ENCODE results near the gene DSG1.
"Not testable (repeated sequence)": the region's sequence is repeated elsewhere in the genome, so short reads cannot be mapped to it uniquely, and the experiment has no call there.

DSG1 gene

DNA sequence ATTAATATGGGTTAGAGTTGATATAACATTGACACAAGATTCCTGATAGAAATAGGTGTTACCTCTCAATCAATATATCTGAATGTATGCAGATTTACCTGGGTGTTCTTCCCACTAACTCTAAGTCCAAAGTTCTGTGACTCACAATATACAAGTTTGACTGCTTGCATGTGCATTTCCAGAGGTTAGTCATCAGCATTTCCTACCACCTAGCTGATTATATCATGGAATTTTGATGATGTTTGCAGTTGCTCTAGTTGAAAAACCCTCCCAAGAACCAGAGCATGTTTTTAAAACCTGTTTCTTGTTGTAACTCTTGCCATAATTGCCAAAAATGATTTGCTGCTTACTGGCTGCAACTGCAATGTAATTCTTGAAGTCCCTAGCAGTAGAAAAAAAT lies 15.0 kb upstream of the DSG1 start:
- H3K27ac Mint-ChIP-seq = no peak overlapping the region
- no peaks in the 10 kb centered on the region for H3K4me1 Mint-ChIP-seq (ENCODE audit: low read depth)
- no peaks in the 10 kb centered on the region for H3K27me3 Mint-ChIP-seq (ENCODE audit: low read depth)
- H3K9me3 Mint-ChIP-seq = no peaks in the 10 kb centered on the region
- H3K36me3 Mint-ChIP-seq (ENCODE audit: low read depth) = no peaks in the 10 kb centered on the region
- no peak overlapping the region for H3K4me3 Mint-ChIP-seq

GRCh38 chr18:31303771-31304170 lies 14.2 kb upstream of the DSG1 start:
- Mint-ChIP-seq H3K27me3 (ENCODE audit: low read depth) (no peaks in the 10 kb centered on the region), H3K27ac (no peak overlapping the region), H3K4me1 (ENCODE audit: low read depth) (no peaks in the 10 kb centered on the region), H3K4me3 (no peak overlapping the region), H3K36me3 (ENCODE audit: low read depth) (no peaks in the 10 kb centered on the region), H3K9me3 (no peaks in the 10 kb centered on the region)

GRCh38 chr18:31309115-31309514 lies 8.8 kb upstream of the DSG1 start:
- H3K27ac Mint-ChIP-seq = no peak overlapping the region
- no peaks in the 10 kb centered on the region for H3K36me3 Mint-ChIP-seq (ENCODE audit: low read depth)
- H3K9me3 Mint-ChIP-seq = no peaks in the 10 kb centered on the region
- no peak overlapping the region for H3K4me3 Mint-ChIP-seq
- no peaks in the 10 kb centered on the region for H3K4me1 Mint-ChIP-seq (ENCODE audit: low read depth)
- no peaks in the 10 kb centered on the region for H3K27me3 Mint-ChIP-seq (ENCODE audit: low read depth)

DNA sequence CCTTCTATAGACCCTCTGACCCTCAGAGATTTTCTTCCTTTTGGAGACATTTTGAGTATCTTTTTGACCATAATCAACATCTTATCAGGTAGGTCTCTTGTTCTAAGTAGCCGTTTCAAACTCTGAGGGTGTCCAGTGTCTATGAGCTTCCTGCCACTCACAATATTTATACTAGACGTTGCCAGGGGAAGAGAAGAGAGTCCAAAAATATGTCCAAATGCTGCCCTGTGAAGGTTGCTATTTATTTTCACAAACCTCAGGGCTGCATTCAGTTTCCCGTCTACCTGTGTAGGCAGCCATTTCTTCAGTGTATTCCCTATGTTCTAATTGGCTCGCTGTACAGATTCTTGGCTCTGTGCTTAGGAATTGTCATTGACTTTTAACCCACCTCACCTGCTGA lies 986 bp upstream of the DSG1 start:
- no peaks in the 10 kb centered on the region for H3K4me1 Mint-ChIP-seq (ENCODE audit: low read depth)

DNA sequence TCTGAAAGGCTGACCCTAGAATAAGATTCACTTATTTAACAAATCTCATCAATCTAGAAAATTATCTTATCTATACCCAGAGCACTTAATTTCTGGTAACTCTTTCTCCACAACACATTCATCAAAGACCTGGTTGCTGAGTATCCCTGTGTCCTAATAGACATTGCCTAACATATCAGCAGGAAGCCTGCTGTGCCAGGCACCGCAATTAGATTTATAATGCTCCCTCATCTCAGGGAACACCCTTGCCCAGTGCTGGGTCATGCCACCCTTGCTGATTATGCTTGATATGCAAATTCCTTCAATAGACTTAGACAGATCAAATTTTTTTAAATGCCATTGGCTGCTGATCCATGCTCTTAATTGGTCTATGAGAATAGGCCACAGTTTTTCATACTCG lies 3.8 kb downstream of the DSG1 start:
- Mint-ChIP-seq H3K27ac (no peak overlapping the region), H3K4me1 (ENCODE audit: low read depth) (no peaks in the 10 kb centered on the region), H3K27me3 (ENCODE audit: low read depth) (no peaks in the 10 kb centered on the region), H3K4me3 (no peak overlapping the region), H3K36me3 (ENCODE audit: low read depth) (no peaks in the 10 kb centered on the region), H3K9me3 (peaks cover 3% of the 10 kb centered on the region)

More for the DNA sequence above, 986 bp upstream of the DSG1 start:
- Mint-ChIP-seq H3K36me3 (ENCODE audit: low read depth) (no peaks in the 10 kb centered on the region), H3K27me3 (ENCODE audit: low read depth) (no peaks in the 10 kb centered on the region), H3K27ac (no peak overlapping the region), H3K9me3 (no peaks in the 10 kb centered on the region), H3K4me3 (no peak overlapping the region)

DNA sequence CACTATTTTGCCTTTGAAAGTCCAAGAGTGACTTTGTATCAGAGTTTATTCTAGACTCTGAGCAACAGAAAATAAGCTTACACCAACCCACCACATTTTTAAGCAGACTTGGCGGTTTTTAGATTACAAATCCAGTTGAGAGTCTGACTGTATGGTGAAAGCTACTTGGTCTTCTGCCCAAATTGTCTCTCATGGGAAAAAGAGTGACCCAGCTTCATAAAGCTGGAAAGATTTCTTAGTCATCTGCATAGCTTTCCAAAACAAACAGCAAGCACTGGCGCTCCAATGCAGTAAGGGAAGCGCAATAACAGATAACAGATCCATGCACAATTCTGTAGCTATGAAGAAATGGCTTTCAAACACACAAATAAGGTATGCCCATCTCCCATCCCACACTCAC lies 7.1 kb downstream of the DSG1 start:
- H3K27me3 Mint-ChIP-seq (ENCODE audit: low read depth) = no peaks in the 10 kb centered on the region
- H3K36me3 Mint-ChIP-seq (ENCODE audit: low read depth) = no peaks in the 10 kb centered on the region
- H3K4me1 Mint-ChIP-seq (ENCODE audit: low read depth) = no peaks in the 10 kb centered on the region
- H3K27ac Mint-ChIP-seq = no peak overlapping the region
- no peak overlapping the region for H3K4me3 Mint-ChIP-seq
- H3K9me3 Mint-ChIP-seq = peaks cover 3% of the 10 kb centered on the region

GRCh38 chr18:31329787-31330438 lies 12.0 kb downstream of the DSG1 start:
- no peaks in the 10 kb centered on the region for H3K36me3 Mint-ChIP-seq (ENCODE audit: low read depth)
- no peaks in the 10 kb centered on the region for H3K9me3 Mint-ChIP-seq
- H3K4me3 Mint-ChIP-seq = no peak overlapping the region
- H3K27ac Mint-ChIP-seq = no peak overlapping the region
- no peaks in the 10 kb centered on the region for H3K27me3 Mint-ChIP-seq (ENCODE audit: low read depth)
- H3K4me1 Mint-ChIP-seq (ENCODE audit: low read depth) = no peaks in the 10 kb centered on the region

DNA sequence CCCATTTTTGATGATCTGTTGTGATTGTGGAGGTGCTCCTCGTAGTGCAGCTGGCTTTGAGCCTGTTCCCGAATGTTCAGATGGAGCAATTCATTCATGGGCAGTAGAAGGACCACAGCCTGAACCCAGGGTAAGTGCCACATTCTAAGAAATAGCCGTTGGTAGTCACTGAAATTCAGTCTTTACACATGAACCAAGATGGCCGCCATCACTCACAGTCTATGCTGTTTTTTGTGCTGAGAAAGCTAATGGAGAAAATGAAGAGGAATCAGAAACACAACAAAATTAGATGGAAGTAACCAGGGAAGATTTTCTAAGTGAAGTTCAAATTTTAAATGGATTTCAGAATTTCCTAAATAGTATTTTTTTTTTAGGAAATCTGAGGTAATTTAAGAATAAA lies 25.5 kb downstream of the DSG1 start:
- Mint-ChIP-seq H3K36me3 (ENCODE audit: low read depth) (no peaks in the 10 kb centered on the region), H3K9me3 (peaks cover 7% of the 10 kb centered on the region), H3K4me3 (no peak overlapping the region), H3K4me1 (ENCODE audit: low read depth) (no peaks in the 10 kb centered on the region), H3K27me3 (ENCODE audit: low read depth) (no peaks in the 10 kb centered on the region), H3K27ac (no peak overlapping the region)

GRCh38 chr18:31353336-31353735 lies 35.4 kb downstream of the DSG1 start:
- not testable (repeated sequence) for H3K4me3 Mint-ChIP-seq; H3K27ac Mint-ChIP-seq; H3K4me1 Mint-ChIP-seq (ENCODE audit: low read depth); H3K36me3 Mint-ChIP-seq (ENCODE audit: low read depth); H3K9me3 Mint-ChIP-seq; H3K27me3 Mint-ChIP-seq (ENCODE audit: low read depth)

DNA sequence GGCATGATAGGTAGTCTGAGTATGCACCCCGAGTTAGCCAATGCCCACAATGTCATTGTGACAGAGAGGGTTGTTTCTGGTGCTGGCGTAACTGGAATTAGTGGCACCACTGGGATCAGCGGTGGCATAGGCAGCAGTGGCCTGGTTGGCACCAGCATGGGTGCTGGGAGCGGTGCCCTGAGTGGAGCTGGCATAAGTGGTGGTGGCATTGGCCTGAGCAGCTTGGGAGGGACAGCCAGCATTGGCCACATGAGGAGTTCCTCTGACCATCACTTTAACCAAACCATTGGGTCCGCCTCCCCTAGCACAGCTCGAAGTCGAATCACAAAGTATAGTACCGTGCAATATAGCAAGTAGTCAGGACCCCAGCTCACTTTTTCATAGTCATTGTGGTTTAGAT lies 37.0 kb downstream of the DSG1 start:
- Mint-ChIP-seq H3K27me3 (ENCODE audit: low read depth) (no peaks in the 10 kb centered on the region), H3K4me3 (no peak overlapping the region), H3K27ac (no peak overlapping the region), H3K9me3 (peaks cover 10% of the 10 kb centered on the region), H3K36me3 (ENCODE audit: low read depth) (no peaks in the 10 kb centered on the region), H3K4me1 (ENCODE audit: low read depth) (no peaks in the 10 kb centered on the region)

- Mint-ChIP-seq H3K4me3 (no peak overlapping the region), H3K27me3 (ENCODE audit: low read depth) (no peaks in the 10 kb centered on the region), H3K9me3 (peaks cover 10% of the 10 kb centered on the region), H3K27ac (no peak overlapping the region), H3K36me3 (ENCODE audit: low read depth) (no peaks in the 10 kb centered on the region), H3K4me1 (ENCODE audit: low read depth) (no peaks in the 10 kb centered on the region)
Measured at GRCh38 chr18:31356025-31356424, 38.1 kb downstream of the DSG1 start.

- H3K27me3 Mint-ChIP-seq (ENCODE audit: low read depth) = no peaks in the 10 kb centered on the region
- H3K36me3 Mint-ChIP-seq (ENCODE audit: low read depth) = no peaks in the 10 kb centered on the region
- H3K27ac Mint-ChIP-seq = no peak overlapping the region
- no peak overlapping the region for H3K4me3 Mint-ChIP-seq
- peaks cover 15% of the 10 kb centered on the region for H3K9me3 Mint-ChIP-seq
- no peaks in the 10 kb centered on the region for H3K4me1 Mint-ChIP-seq (ENCODE audit: low read depth)
Measured at GRCh38 chr18:31364190-31364589, 46.2 kb downstream of the DSG1 start.

DNA sequence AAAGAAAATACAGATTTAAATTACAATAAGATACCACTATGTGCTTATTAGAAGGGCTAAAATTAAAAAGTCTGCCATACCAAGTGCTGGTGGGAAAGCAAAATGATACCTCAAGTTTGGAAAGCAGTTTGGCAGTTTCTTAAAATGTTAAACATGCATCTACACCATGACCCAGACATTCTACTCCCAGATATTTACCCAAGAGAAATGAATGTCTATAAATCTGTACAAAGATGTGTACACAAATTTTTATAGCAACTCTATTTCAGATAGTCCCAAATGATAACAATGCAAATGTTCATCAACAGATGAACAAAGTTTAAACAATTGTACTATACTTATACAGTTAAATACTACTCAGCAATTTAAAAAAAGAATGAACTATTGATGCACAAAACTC lies 51.5 kb downstream of the DSG1 start:
- no peaks in the 10 kb centered on the region for H3K27me3 Mint-ChIP-seq (ENCODE audit: low read depth)
- no peaks in the 10 kb centered on the region for H3K9me3 Mint-ChIP-seq
- no peaks in the 10 kb centered on the region for H3K36me3 Mint-ChIP-seq (ENCODE audit: low read depth)
- H3K4me3 Mint-ChIP-seq = no peak overlapping the region
- H3K4me1 Mint-ChIP-seq (ENCODE audit: low read depth) = no peaks in the 10 kb centered on the region
- no peak overlapping the region for H3K27ac Mint-ChIP-seq

GRCh38 chr18:31371989-31372388 lies 54.0 kb downstream of the DSG1 start:
- no peak overlapping the region for H3K4me3 Mint-ChIP-seq
- H3K27ac Mint-ChIP-seq = no peak overlapping the region
- H3K4me1 Mint-ChIP-seq (ENCODE audit: low read depth) = no peaks in the 10 kb centered on the region
- peaks cover 3% of the 10 kb centered on the region for H3K9me3 Mint-ChIP-seq
- H3K27me3 Mint-ChIP-seq (ENCODE audit: low read depth) = no peaks in the 10 kb centered on the region
- H3K36me3 Mint-ChIP-seq (ENCODE audit: low read depth) = no peaks in the 10 kb centered on the region

- Mint-ChIP-seq H3K4me1 (ENCODE audit: low read depth) (no peaks in the 10 kb centered on the region), H3K4me3 (no peak overlapping the region), H3K36me3 (ENCODE audit: low read depth) (no peaks in the 10 kb centered on the region), H3K9me3 (peaks cover 3% of the 10 kb centered on the region), H3K27ac (no peak overlapping the region), H3K27me3 (ENCODE audit: low read depth) (no peaks in the 10 kb centered on the region)
Measured at GRCh38 chr18:31373641-31374040, 55.7 kb downstream of the DSG1 start.

DNA sequence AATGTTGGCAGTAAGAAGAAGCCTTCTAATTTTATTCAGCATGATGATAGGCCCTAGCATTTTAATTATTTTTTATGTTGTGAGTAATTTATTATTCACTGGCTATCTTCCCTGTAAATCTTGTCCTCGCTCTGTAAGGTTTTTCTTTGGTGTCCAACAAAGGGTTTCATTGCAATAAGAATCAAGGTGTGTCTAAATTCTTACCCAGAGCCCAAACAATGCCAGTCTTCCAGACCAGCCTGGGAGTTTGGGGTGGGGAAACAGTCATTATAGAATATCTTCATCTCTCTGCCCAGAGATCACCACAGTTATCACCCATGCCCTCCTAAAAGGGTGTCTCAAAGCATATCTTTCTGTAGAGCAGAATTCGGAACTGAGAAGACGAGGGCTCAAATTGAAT lies 58.5 kb downstream of the DSG1 start, which contains the start of gene DSG4:
Gene DSG4 (plus strand): TSS at position 301 of the 400 bp plus-strand sequence. CDS start 135 bp downstream, outside the sequence.
- Mint-ChIP-seq H3K27ac (no peak within 1 kb of the TSS), H3K9me3 (peaks cover 3% of the 10 kb centered on the region), H3K4me3 (no peak within 1 kb of the TSS), H3K36me3 (ENCODE audit: low read depth) (no peaks in the 10 kb centered on the region), H3K27me3 (ENCODE audit: low read depth) (no peaks in the 10 kb centered on the region), H3K4me1 (ENCODE audit: low read depth) (no peaks in the 10 kb centered on the region)

All from T-helper 1 cell treated with Interleukin-12 subunit alpha and Interleukin-12 subunit beta and Interleukin-4 antibody, amounts not matched to agents 30 μg/mL and 1 μg/mL, for 36 hours (primary cell).